ENCODE results near the gene RAB40C.

The RAB40C gene

DNA sequence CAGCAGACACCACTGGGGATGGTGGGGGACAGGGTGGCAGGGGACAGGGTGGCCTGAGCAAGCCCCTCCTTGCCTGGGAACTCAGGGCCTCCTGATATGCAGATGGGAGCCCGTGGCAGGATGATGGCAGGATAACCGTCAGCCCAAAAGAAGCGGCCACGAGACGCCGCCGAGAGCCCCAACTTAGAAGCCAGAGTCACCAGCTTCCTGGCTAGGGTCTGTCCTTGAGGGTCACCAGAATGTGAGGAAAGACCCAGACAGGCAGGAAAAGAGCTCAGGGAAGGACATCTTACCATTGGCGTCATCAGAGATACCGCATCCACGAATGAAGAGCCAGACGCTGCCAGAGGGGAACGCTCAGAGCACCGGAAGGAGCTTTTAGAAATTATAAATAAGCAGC is 19.4 kb downstream of the RAB40C start:
- CTCF ChIA-PET, result interaction anchor here (1.6 kb wide), 1 partner anchor 12 kb away, joined by 6 read pairs; no protein-coding TSS in a partner anchor
- DNase-seq (ENCODE audit: extremely low spot score), result no peak
- POLR2A ChIA-PET, result interaction anchor here (1.6 kb wide), 1 partner anchor 27 kb away, joined by 6 read pairs; the partner anchor contains the start of gene METTL26
- TF ChIP-seq ZNF384 (IDR thresholded peaks at IDR 0.05) (no peak), L3MBTL2 (conservative IDR thresholded peaks at IDR 0.05) (no peak), HDGF (IDR thresholded peaks at IDR 0.05; ENCODE audit: borderline replicate concordance) (no peak), TARDBP (IDR thresholded peaks at IDR 0.05) (no peak)
- TF ChIP-seq, protein P1, sequence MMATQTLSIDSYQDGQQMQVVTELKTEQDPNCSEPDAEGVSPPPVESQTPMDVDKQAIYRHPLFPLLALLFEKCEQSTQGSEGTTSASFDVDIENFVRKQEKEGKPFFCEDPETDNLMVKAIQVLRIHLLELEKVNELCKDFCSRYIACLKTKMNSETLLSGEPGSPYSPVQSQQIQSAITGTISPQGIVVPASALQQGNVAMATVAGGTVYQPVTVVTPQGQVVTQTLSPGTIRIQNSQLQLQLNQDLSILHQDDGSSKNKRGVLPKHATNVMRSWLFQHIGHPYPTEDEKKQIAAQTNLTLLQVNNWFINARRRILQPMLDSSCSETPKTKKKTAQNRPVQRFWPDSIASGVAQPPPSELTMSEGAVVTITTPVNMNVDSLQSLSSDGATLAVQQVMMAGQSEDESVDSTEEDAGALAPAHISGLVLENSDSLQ (IDR thresholded peaks at IDR 0.05), result no peak

DNA sequence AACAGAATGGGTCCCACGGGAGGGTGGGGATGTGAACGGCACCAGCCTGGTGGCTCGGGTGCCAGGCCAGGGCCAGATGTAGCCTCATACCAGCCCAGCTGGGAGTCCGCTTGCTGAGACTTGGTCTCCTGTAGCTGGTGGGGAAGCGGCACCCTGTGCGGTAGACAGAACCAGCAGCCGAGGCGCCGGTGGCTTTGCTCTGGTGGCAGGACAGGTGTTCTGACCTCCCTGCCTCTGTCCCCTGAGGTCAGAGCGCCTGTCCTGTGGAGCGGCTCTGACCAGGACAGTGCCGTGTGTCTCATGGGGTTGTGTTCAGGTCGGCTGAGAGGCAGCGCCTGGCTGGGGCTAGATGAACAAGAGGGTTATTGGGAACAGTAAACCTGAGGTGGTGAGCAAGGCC is 20.1 kb downstream of the RAB40C start:
- CTCF ChIA-PET, result interaction anchor here (1.6 kb wide), 1 partner anchor 12 kb away, joined by 6 read pairs; no protein-coding TSS in a partner anchor

DNA sequence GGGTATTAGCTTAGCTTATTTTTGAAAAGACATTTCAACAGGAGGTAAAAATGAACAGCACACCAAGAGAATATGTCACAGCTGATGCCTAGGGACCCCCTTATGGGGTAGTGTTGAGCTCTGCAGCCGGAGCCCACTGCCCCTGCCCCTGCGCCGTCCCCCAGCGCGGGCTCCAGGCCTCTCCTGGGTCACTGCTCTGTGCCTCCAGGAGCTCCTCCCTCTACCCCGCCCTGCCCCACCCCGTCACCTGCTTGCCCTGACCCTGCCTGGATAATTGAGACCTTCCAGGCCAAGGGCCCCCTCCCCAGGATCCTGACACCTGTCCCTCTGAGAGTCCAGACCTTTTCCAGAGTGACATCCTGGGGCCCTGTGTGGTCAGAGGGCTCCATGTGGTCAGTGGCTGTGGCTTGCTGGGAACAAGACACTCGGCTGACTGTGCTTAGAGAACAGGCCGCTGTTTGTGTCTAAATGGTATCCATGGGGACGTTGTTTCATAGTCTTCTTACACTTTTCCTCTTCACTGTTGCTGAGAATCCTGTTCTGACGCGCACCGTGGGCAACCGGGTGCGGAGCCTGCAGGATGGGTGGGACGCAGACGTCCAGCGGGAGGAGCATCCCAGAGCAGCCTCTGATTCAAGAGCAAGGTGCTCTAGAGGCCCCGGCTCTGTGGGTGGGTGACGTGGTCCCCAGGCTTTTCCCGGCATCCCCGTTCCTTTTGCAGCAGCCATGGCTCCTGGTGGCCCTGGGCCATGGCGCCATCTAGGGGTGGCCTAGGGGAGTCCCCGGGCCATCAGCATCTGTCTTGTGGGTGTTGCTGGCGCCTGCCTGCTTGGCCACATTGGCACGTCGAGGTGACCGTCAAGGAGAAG is 20.9 kb downstream of the RAB40C start:
- ChIA-PET CTCF (interaction anchor here (0.5 to 1.6 kb wide), 3 partner anchors 11 to 166 kb away, joined by 3 to 6 read pairs (median 3); no protein-coding TSS in a partner anchor), POLR2A (interaction anchor here (1.6 kb wide), 1 partner anchor 26 kb away, joined by 6 read pairs; the partner anchor contains the start of gene METTL26)
- TF ChIP-seq LEF1 (IDR thresholded peaks at IDR 0.05; ENCODE audit: borderline replicate concordance) (no peak), ZNF384 (IDR thresholded peaks at IDR 0.05) (no peak), SP1 (IDR thresholded peaks at IDR 0.05) (no peak), L3MBTL2 (conservative IDR thresholded peaks at IDR 0.05) (no peak), HDGF (IDR thresholded peaks at IDR 0.05; ENCODE audit: borderline replicate concordance) (no peak), BHLHE40 (IDR thresholded peaks at IDR 0.05; ENCODE audit: borderline replicate concordance) (no peak), FOXM1 (IDR thresholded peaks at IDR 0.05; ENCODE audit: borderline replicate concordance) (no peak), NFRKB (IDR thresholded peaks at IDR 0.05) (no peak), ELF4 (IDR thresholded peaks at IDR 0.05) (no peak), FOXK2 (IDR thresholded peaks at IDR 0.05) (no peak), SUZ12 (IDR thresholded peaks at IDR 0.05) (no peak), CTBP1 (IDR thresholded peaks at IDR 0.05; ENCODE audit: borderline replicate concordance) (no peak), TARDBP (IDR thresholded peaks at IDR 0.05) (no peak), ARNT (IDR thresholded peaks at IDR 0.05) (no peak), FOXA1 (IDR thresholded peaks at IDR 0.05) (no peak)
- TF ChIP-seq, protein P1 (IDR thresholded peaks at IDR 0.05), result no peak
- DNase-seq (ENCODE audit: extremely low spot score), result peak; percentile 80

More for the DNA sequence above, 20.1 kb downstream of the RAB40C start:
- TF ChIP-seq, protein P1 (IDR thresholded peaks at IDR 0.05), result no peak
- TF ChIP-seq BHLHE40 (IDR thresholded peaks at IDR 0.05; ENCODE audit: borderline replicate concordance) (no peak), FOXK2 (IDR thresholded peaks at IDR 0.05) (no peak), ARNT (IDR thresholded peaks at IDR 0.05) (no peak), HDGF (IDR thresholded peaks at IDR 0.05; ENCODE audit: borderline replicate concordance) (no peak), L3MBTL2 (conservative IDR thresholded peaks at IDR 0.05) (no peak)
- POLR2A ChIA-PET, result interaction anchor here (1.6 kb wide), 1 partner anchor 26 kb away, joined by 6 read pairs; the partner anchor contains the start of gene METTL26
- DNase-seq (ENCODE audit: extremely low spot score), result no peak

DNA sequence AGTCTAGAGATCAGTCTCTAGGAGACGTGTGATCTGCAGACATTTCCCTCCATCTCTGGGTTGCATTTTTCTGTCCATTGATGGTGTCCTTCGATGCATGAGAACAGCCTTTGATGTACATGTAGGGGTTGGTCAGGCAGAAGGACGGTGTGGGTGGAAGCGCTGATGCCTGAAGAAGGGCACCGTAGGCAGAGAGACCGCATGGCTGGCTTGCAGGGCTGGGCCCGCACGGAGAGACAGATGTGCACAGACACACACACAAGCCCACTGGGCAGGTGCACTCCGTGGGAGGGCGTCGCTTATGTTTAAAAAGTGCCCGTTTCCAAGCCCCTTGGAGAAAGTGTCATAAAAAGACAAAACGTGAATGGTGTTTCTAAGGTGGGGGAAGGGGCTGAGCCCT is 25.3 kb downstream of the RAB40C start:
- POLR2A ChIA-PET, result no interaction called here
- CTCF ChIA-PET, result no interaction called here
- TF ChIP-seq SP1 (IDR thresholded peaks at IDR 0.05) (no peak), ARNT (IDR thresholded peaks at IDR 0.05) (no peak), NFRKB (IDR thresholded peaks at IDR 0.05) (no peak), SUZ12 (IDR thresholded peaks at IDR 0.05) (no peak), CTBP1 (IDR thresholded peaks at IDR 0.05; ENCODE audit: borderline replicate concordance) (no peak), FOXM1 (IDR thresholded peaks at IDR 0.05; ENCODE audit: borderline replicate concordance) (no peak), FOXK2 (IDR thresholded peaks at IDR 0.05) (no peak), FOXA1 (IDR thresholded peaks at IDR 0.05) (no peak), ZNF384 (IDR thresholded peaks at IDR 0.05) (no peak), BHLHE40 (IDR thresholded peaks at IDR 0.05; ENCODE audit: borderline replicate concordance) (no peak), ELF4 (IDR thresholded peaks at IDR 0.05) (no peak)
- TF ChIP-seq, protein P1 (IDR thresholded peaks at IDR 0.05), result no peak

DNA sequence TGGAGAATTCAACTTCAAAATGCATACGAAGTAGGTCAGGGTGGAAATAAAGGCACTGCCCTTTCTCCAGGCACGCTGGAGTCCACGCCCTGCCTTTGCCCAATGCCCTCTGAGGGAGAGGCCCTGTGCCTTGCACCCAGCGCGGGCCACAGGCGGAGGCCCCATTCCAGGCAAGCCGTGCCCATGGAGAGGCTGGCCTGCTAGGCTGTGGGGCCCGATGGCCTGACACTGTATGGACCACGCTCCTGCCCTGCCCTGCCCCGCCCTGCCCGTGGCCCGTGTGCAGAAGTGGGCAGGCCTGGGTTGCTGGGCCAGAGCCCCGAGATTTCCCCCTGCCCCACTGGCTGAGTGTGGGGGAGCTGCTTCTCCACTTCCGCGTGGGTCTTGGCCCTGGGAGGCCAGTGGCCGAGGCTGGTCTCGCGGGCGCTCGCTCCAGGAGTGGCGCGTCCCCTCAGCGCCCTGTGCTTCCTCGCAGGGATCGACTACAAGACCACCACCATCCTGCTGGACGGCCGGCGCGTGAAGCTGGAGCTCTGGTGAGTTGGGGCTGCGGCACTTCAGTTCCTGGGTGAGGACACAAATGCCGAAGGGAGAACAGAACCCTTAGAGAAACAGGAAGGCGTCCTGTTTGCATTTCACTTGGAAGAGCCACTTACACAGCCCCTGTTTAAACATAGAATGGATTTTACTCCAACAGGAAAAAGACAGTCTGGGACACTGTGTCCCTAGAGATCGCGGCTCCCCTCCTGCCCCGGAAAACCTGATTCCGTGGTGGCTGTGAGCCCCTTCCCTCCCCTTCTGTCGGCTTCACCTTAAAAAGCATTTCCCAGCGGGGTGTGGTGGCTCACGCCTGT is 27.1 kb downstream of the RAB40C start:
- TF ChIP-seq TARDBP (IDR thresholded peaks at IDR 0.05) (no peak), NFRKB (IDR thresholded peaks at IDR 0.05) (no peak), ARNT (IDR thresholded peaks at IDR 0.05) (no peak), ELF4 (IDR thresholded peaks at IDR 0.05) (no peak), SUZ12 (IDR thresholded peaks at IDR 0.05) (no peak), FOXM1 (IDR thresholded peaks at IDR 0.05; ENCODE audit: borderline replicate concordance) (no peak), FOXA1 (IDR thresholded peaks at IDR 0.05) (no peak), L3MBTL2 (conservative IDR thresholded peaks at IDR 0.05) (no peak), FOXK2 (IDR thresholded peaks at IDR 0.05) (no peak), BHLHE40 (IDR thresholded peaks at IDR 0.05; ENCODE audit: borderline replicate concordance) (no peak), SP1 (IDR thresholded peaks at IDR 0.05) (no peak)
- TF ChIP-seq, protein P1 (IDR thresholded peaks at IDR 0.05), result no peak
- ChIA-PET POLR2A (no interaction called here), CTCF (no interaction called here)
- no peak for DNase-seq (ENCODE audit: extremely low spot score)

More for the DNA sequence above, 25.3 kb downstream of the RAB40C start:
- no peak for DNase-seq (ENCODE audit: extremely low spot score)
